PC-9 (cell line): ENCODE data around the gene MLC1. TPM values are rescaled to one million over a fixed set of nuclear protein-coding genes. Genes with fewer than 3 reads are reported as not detected.

Experiments
- BruUV-seq: library from RNA; stranded (reverse); fragments of 400-500 nt; replicated peaks from 2 replicates; lab custom pipeline; 2021; lab: Mats Ljungman, UMichigan
- CTCF ChIA-PET: fragments of 300-600 bp; sonication (Branson Sonifier 250); formaldehyde crosslinking; loops from one replicate; lab custom pipeline; 2022; ENCODE audit warnings: antibody characterized with exemption; lab: Charles Lee
- POLR2A ChIA-PET: fragments of 300-600 bp; sonication (Branson Sonifier 250); formaldehyde crosslinking; loops from one replicate; lab custom pipeline; 2022; ENCODE audit warnings: antibody characterized with exemption; ENCODE audit not compliant: unreplicated experiment; lab: Charles Lee
- DNase-seq, 2 experiments: peaks; one replicate each; pipeline versions ENCODE4 v3.0.0 to v3.0.0-alpha.2; 2015 to 2022; ENCODE audit warnings: mixed read lengths in 1 of 2
- H2AFZ ChIP-seq: fragments of 200-600 bp; sonication (generic); 2 replicates; pipeline ENCODE4 v1.8.1; 2017; ENCODE audit warnings: antibody characterized with exemption
- H3F3A ChIP-seq: fragments of 200-600 bp; sonication (generic); 2 replicates; pipeline ENCODE4 v1.8.1; 2017; ENCODE audit warnings: antibody characterized with exemption, mild to moderate bottlenecking, low read depth; ENCODE audit not compliant: insufficient read depth
- H3K27ac ChIP-seq: fragments of 200-600 bp; sonication (generic); 2 replicates; pipeline ENCODE4 v1.6.1; 2016; ENCODE audit warnings: mixed run types
- H3K27me3 ChIP-seq: fragments of 200-600 bp; sonication (generic); 2 replicates; pipeline ENCODE4 v1.6.1; 2016; ENCODE audit warnings: low read depth, mixed run types; ENCODE audit not compliant: insufficient read depth
- H3K36me3 ChIP-seq: fragments of 200-600 bp; sonication (generic); 2 replicates; pipeline ENCODE4 v1.6.1; 2016; ENCODE audit warnings: low read depth, mixed run types
- H3K4me1 ChIP-seq: fragments of 200-600 bp; sonication (generic); replicated peaks from 2 replicates; pipeline ENCODE4 v1.6.1; 2016; ENCODE audit warnings: mixed run types; ENCODE audit not compliant: insufficient read depth
- H3K4me2 ChIP-seq: fragments of 200-600 bp; sonication (generic); 2 replicates; pipeline ENCODE4 v1.6.1; 2017; ENCODE audit warnings: mixed run types
- H3K4me3 ChIP-seq: fragments of 200-600 bp; sonication (generic); 2 replicates; pipeline ENCODE4 v1.6.1; 2016; ENCODE audit warnings: mixed run types
- H3K79me2 ChIP-seq: fragments of 200-600 bp; sonication (generic); 2 replicates; pipeline ENCODE4 v1.6.1; 2017; ENCODE audit warnings: low read depth, mixed run types
- H3K9me2 ChIP-seq: fragments of 200-600 bp; sonication (generic); 2 replicates; pipeline ENCODE4 v1.8.1; 2017; ENCODE audit warnings: mild to moderate bottlenecking; ENCODE audit not compliant: insufficient read depth
- H3K9me3 ChIP-seq: fragments of 200-600 bp; sonication (generic); 2 replicates; pipeline ENCODE4 v1.8.1; 2016; ENCODE audit warnings: low read depth; ENCODE audit not compliant: insufficient read depth
- H4K20me1 ChIP-seq: fragments of 200-600 bp; sonication (generic); 2 replicates; pipeline ENCODE4 v1.8.1; 2017; ENCODE audit not compliant: insufficient read depth
- CTCF ChIP-seq: fragments of 200-600 bp; sonication (generic); conservative IDR thresholded peaks from 2 replicates; pipeline ENCODE4 v1.6.1; 2017; ENCODE audit warnings: mixed run types, antibody characterized with exemption, mild to moderate bottlenecking, moderate library complexity
- EZH2 ChIP-seq: fragments of 200-600 bp; sonication (generic); IDR thresholded peaks from 2 replicates; pipeline ENCODE4 v1.8.0; 2017; ENCODE audit warnings: antibody characterized with exemption, low read depth
- intact Hi-C: fragments of 100-400 bp; cut with micrococcal nuclease; formaldehyde crosslinking; loops from one replicate; pipeline ENCODE4 v1.10.0; 2022; ENCODE audit not compliant: unreplicated experiment
- total RNA-seq: library from RNA; stranded (reverse); gene quantifications from 2 replicates; pipeline ENCODE4 v1.2.3, GENCODE V29; 2021

MLC1 gene
- total RNA-seq, 1 experiment from 2014 or later = not detected

DNA sequence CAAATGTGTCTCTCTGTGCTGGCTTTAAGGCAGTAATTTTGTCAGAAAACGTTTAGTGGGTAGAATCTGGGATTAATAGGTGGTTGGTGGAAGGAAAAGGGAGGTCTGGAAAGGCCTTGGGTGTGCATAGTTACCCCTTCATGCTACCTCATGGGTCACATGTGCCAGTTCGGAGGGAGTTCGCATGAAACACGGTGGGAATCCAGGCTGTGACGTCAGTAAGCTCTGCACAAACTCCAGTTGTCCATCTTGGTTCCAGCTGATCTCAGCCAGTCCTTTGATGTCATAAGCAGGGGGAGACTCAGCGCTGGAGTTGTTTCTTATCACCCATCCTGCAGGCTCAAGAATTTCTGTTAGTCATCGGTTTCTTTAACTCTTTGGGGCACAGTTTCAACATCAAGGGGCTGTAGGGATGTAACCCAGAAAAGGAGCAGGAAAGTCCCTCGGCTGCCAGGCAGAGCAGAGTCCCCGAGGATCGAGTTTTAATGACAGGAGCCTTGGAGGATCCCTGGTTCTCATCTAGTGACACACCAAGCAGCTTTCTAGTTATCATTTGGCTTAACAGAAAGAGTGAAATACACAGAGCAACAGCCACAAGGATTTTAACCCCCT lies 33.4 kb upstream of the MLC1 start:
- 0 out of 2 replicates have a peak, but pooled peaks cover 3% of the 10 kb centered on the region for H3F3A ChIP-seq
- BruUV-seq = no TSS peak
- no peak overlapping the region for H3K27ac ChIP-seq
- no peaks in the 10 kb centered on the region for H3K79me2 ChIP-seq
- no peak overlapping the region for H3K4me3 ChIP-seq
- peak in 1 of 2 experiments; percentile 62 for DNase-seq
- no peaks in the 10 kb centered on the region; the same call in 1 of the 2 replicates for H3K9me3 ChIP-seq
- peaks cover 7% of the 10 kb centered on the region; the same call in 1 of the 2 replicates for H3K4me1 ChIP-seq
- no peaks in the 10 kb centered on the region for H4K20me1 ChIP-seq
- H3K9me2 ChIP-seq = no peaks in the 10 kb centered on the region
- intact Hi-C loops = no loop called here
- no peak overlapping the region for H2AFZ ChIP-seq
- ChIA-PET POLR2A (no interaction called here), CTCF (no interaction called here)
- peaks cover 85% of the 10 kb centered on the region for H3K27me3 ChIP-seq
- no peaks in the 10 kb centered on the region for H3K36me3 ChIP-seq
- TF ChIP-seq EZH2 (no peak), CTCF (no peak)
- 0 out of 2 replicates have a peak overlapping the region, but pooled peaks have one; percentile 1 for H3K4me2 ChIP-seq

DNA sequence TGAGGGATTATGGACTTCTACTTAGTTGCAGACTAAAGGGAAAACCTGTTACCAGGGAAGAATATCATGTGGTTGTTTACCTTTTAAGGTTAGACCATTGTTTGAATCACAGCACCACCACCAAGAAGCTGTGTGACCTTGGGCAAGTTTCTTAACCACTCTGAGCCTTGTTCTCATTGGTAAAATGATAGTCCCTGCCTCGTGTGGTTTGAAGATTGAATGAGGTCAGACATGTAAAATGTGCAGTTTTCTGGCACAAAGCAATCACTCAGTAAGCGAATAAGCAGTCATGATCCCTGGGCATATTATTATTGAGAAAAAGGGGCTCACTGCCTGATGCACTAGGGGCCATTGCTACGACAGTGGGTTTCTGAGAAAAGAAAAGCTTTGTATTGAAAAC lies 32.9 kb upstream of the MLC1 start:
- Histone ChIP-seq H3K9me3 (no peaks in the 10 kb centered on the region; the same call in 1 of the 2 replicates), H3K27me3 (peaks cover 85% of the 10 kb centered on the region), H3K4me1 (peaks cover 7% of the 10 kb centered on the region; the same call in 1 of the 2 replicates), H3K27ac (no peak overlapping the region), H2AFZ (no peak overlapping the region), H3K4me2 (no peak overlapping the region), H3K4me3 (no peak overlapping the region), H3F3A (0 out of 2 replicates have a peak, but pooled peaks cover 3% of the 10 kb centered on the region), H3K36me3 (no peaks in the 10 kb centered on the region), H3K79me2 (no peaks in the 10 kb centered on the region), H4K20me1 (no peaks in the 10 kb centered on the region), H3K9me2 (no peaks in the 10 kb centered on the region)
- BruUV-seq = no TSS peak
- ChIA-PET CTCF (no interaction called here), POLR2A (no interaction called here)
- TF ChIP-seq CTCF = no peak
- TF ChIP-seq EZH2 = no peak
- intact Hi-C loops = no loop called here
- DNase-seq = no peak

DNA sequence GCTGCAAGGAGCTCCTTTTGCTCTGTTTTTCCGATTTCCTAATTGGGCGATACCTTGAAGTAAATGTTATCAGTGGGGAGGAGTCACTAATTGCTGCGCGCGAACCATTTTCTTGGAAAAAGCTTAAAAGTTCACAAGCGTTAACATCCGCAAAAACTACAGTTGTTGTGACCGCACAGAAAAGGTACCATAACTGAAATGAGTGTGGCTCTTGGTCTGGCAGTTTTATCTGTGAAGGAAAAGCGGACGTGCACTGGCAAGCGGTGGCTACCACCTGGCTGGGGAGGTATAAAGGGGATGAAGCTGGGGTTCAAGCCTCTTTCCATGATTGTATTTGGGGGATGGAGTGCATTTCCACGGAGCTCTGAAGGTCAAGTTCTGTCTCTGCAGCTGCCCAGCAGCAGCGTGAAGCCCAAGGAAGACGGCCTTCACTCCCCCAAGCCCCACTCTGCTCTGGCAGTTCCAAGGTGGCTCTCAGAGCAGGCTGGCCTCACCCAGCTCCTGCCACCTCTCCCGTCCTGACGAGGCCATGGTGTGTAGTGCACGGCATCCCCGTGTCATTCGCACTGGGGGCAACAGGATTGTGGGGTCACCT lies 32.0 kb upstream of the MLC1 start:
- H3K27ac ChIP-seq = no peak overlapping the region
- H3K27me3 ChIP-seq = peaks cover 87% of the 10 kb centered on the region
- no peak for DNase-seq
- TF ChIP-seq EZH2 (no peak), CTCF (no peak)
- H4K20me1 ChIP-seq = no peaks in the 10 kb centered on the region
- no peaks in the 10 kb centered on the region for H3K36me3 ChIP-seq
- no peak overlapping the region for H2AFZ ChIP-seq
- no peak overlapping the region for H3K4me2 ChIP-seq
- H3K9me3 ChIP-seq = no peaks in the 10 kb centered on the region
- no peaks in the 10 kb centered on the region for H3K79me2 ChIP-seq
- ChIA-PET POLR2A (interaction anchor here (0.6 kb wide), 1 partner anchor 186 kb away, joined by 4 read pairs; no protein-coding TSS in a partner anchor), CTCF (no interaction called here)
- intact Hi-C loops = no loop called here
- H3F3A ChIP-seq = 0 out of 2 replicates have a peak, but pooled peaks cover 3% of the 10 kb centered on the region
- BruUV-seq = no TSS peak
- peaks cover 7% of the 10 kb centered on the region; the same call in 1 of the 2 replicates for H3K4me1 ChIP-seq
- H3K9me2 ChIP-seq = no peaks in the 10 kb centered on the region
- no peak overlapping the region for H3K4me3 ChIP-seq
